IPS-18c (cell line): Measurements from ENCODE around the gene ABCC8.

Experiments
- H3K4me3 ChIP-seq: 2 replicates; pipeline ENCODE4 v1.7.0; 2013; ENCODE audit warnings: low read depth, mild to moderate bottlenecking, low read length, moderate library complexity; ENCODE audit not compliant: insufficient read depth
- H3K9me3 ChIP-seq: one replicate; pipeline ENCODE4 v1.6.1; 2013; ENCODE audit warnings: mild to moderate bottlenecking, low read length, moderate library complexity; ENCODE audit not compliant: control insufficient read depth, insufficient read depth

The ABCC8 gene

GRCh38 chr11:17481905-17482304, 5.3 kb upstream of the ABCC8 start:
- H3K4me3 ChIP-seq: no peak overlapping the region
- H3K9me3 ChIP-seq: no peaks in the 10 kb centered on the region

- H3K9me3 ChIP-seq: peaks cover 2% of the 10 kb centered on the region
- peak overlapping the region; percentile 2; the same call in 1 of the 2 replicates for H3K4me3 ChIP-seq
Observed at GRCh38 chr11:17479284-17480214, 2.9 kb upstream of the ABCC8 start.

GRCh38 chr11:17478070-17478469, 1.4 kb upstream of the ABCC8 start:
- no peak overlapping the region for H3K4me3 ChIP-seq
- H3K9me3 ChIP-seq: peaks cover 4% of the 10 kb centered on the region

DNA sequence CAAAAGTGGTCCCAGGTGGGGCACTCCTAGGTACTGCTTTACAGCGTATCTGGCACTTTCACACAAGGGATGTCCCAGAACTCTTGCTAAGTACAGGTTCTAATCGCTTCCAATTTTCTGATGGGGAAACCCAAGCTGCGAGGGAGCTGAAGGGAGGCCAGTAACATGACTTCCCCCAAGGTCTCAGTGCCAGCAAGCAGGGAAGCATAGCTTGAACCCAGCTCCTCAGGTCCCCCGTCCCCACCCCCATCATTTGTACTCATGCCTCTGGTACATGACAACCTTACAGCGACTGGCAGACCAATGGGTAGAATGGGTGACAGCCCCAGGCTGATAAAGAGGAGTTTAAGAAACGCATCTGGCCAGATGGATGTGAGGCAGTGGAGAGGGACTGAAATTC, 716 bp upstream of the ABCC8 start:
- peaks cover 4% of the 10 kb centered on the region for H3K9me3 ChIP-seq

GRCh38 chr11:17477084-17477333, 364 bp upstream of the ABCC8 start:
- Histone ChIP-seq H3K4me3 (no peak overlapping the region), H3K9me3 (peaks cover 4% of the 10 kb centered on the region)

More for the DNA sequence above, 716 bp upstream of the ABCC8 start:
- no peak overlapping the region for H3K4me3 ChIP-seq

DNA sequence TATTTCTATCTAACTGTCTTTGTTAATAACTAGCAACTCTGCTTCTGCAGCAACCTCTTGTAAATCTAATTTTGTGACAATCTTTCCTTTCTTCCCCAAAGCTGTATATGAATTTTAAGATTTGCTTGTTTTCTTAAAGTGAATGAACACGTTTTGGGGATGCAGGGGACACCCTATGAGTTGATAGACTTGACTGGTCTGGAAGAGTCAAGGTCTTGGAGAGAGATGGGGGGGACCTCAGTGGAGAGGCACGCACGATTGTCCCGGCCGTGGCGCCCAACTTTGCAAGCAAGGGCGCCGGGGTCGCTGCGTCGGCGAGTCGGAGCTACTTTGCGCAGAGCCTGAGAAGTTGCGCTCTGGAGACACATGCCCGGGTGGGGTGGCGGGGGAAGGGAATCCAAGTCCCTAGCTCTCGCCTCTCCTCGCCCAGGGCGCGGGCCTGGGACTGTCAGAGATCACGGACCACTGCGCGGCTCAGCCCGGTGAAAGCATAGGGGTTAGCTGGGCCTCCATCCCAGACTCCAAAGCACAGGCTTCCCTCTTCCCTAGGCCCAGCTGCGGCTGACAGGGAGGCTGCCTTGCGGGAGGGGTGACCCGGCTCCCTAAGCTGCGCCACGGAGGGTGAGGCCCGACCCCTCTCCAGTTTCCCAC, 854 bp downstream of the ABCC8 start:
- peak overlapping the region; percentile 76 for H3K4me3 ChIP-seq
- peaks cover 4% of the 10 kb centered on the region for H3K9me3 ChIP-seq

DNA sequence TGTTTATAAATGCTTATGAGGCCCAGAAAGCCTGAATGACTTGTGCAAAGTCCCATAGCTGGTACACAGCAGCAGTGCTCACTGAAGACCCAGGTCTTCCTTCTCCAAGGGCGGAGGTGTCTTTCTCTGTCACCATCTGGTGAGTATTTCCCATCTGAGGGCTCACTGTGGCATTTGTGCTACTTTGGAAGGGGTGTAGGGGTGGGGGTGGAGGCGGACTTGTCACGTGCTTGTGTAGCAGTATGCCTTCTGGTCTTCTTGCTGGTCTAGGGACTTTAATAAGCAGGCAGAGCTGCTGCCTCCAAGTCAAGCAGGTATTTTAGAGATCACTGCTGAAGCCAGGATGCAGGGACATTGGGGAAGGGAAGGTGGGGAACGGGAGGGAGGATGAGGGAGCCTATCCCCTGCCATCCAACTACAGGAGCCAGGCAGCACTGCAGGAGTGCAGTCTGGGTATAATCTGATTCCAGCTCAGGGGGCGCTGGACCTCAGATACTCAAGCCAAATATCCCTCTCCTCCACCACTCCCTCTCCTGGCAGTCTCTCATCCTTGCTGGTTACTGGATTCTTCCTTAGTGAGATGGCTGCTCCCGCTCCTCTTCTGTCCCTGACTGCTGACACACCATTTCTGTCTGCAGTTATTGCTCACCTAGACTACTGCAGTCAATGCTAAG, 3.4 kb downstream of the ABCC8 start:
- H3K4me3 ChIP-seq: no peak overlapping the region
- H3K9me3 ChIP-seq: peaks cover 4% of the 10 kb centered on the region

GRCh38 chr11:17472467-17472866, 4.2 kb downstream of the ABCC8 start:
- Histone ChIP-seq H3K9me3 (peaks cover 4% of the 10 kb centered on the region), H3K4me3 (no peak overlapping the region)

- H3K9me3 ChIP-seq: peaks cover 4% of the 10 kb centered on the region
- H3K4me3 ChIP-seq: no peak overlapping the region
Observed at GRCh38 chr11:17471501-17471900, 5.1 kb downstream of the ABCC8 start.

DNA sequence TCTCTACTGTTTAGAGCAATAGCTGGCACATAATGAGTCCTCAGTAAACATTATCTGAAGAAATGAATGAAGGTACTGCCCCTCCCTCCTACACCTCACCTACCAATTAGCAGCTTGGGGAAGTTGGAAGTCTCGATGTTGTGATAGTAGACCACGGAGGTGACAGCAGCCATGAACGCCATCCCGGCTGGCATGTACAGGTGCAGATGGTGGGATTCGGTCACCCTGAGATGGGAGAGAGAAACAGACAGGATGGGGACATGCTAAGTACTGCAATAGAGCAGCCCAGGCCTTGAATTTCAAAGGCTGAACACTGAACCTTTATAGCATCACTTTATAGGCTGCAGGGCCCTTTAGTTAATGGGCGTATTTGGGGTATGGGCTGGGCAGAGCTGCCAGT, 6.6 kb downstream of the ABCC8 start:
- peaks cover 2% of the 10 kb centered on the region for H3K9me3 ChIP-seq
- no peak overlapping the region for H3K4me3 ChIP-seq

DNA sequence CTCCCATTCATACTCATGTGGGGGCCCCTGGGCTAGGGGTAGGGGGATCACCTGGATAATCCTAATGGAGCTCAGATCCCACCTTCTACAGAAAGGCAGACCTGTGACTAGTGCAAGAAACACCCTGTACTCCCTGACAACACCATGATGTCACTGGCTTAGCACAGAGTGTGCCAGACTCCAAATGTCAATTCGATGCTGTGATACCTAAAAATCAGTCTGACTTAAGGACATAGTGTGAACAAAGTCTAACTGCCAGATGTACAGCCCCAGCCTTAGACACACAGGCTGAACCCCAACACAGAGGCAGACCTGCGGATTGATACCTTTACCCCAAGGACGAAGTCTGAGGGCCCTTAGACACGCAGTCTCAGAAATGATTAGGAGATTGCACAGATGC, 8.5 kb downstream of the ABCC8 start:
- no peaks in the 10 kb centered on the region for H3K9me3 ChIP-seq
- H3K4me3 ChIP-seq: no peak overlapping the region

DNA sequence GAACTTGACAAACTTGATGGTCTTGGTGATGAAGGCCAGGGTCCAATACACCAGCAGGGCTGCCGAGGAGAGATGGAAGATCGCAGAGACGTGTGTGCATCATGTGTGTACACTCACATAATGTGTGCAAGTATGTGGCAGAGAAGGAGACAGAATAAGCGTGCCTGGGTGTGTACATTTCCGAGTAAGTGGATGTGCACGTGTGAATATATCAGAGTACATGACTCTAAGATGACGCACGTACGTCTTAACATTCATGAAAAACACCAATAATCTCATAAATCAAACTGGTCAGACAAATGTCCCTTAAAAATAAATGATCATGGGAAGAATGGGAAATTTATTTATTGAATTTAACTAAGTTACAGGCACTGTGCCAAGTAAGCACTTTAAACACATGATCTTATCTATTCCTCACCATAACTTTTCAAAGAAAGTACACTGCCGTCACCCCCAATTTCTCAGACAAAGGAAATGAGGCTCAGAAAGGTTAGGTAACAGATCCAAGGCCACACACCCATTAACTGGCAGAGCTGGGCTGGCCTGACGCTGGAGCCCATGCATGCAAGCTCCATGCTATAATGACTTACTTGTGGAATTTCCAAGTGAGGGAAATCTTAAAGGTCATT, 13.0 kb downstream of the ABCC8 start:
- Histone ChIP-seq H3K4me3 (no peak overlapping the region), H3K9me3 (no peaks in the 10 kb centered on the region)

- no peak overlapping the region for H3K4me3 ChIP-seq
- H3K9me3 ChIP-seq: no peaks in the 10 kb centered on the region
Observed at GRCh38 chr11:17462940-17463339, 13.7 kb downstream of the ABCC8 start.

- H3K9me3 ChIP-seq: no peaks in the 10 kb centered on the region
- H3K4me3 ChIP-seq: no peak overlapping the region
Observed at GRCh38 chr11:17460406-17460805, 16.2 kb downstream of the ABCC8 start.

GRCh38 chr11:17459236-17459896, 17.3 kb downstream of the ABCC8 start:
- Histone ChIP-seq H3K4me3 (no peak overlapping the region), H3K9me3 (no peaks in the 10 kb centered on the region)

- Histone ChIP-seq H3K9me3 (no peaks in the 10 kb centered on the region), H3K4me3 (no peak overlapping the region)
Observed at GRCh38 chr11:17458268-17458667, 18.4 kb downstream of the ABCC8 start.
